Measurements from ENCODE around the gene PLA2G2D.
"Not testable (repeated sequence)": the region's sequence is repeated elsewhere in the genome, so short reads cannot be mapped to it uniquely, and the experiment has no call there.

PLA2G2D gene

DNA sequence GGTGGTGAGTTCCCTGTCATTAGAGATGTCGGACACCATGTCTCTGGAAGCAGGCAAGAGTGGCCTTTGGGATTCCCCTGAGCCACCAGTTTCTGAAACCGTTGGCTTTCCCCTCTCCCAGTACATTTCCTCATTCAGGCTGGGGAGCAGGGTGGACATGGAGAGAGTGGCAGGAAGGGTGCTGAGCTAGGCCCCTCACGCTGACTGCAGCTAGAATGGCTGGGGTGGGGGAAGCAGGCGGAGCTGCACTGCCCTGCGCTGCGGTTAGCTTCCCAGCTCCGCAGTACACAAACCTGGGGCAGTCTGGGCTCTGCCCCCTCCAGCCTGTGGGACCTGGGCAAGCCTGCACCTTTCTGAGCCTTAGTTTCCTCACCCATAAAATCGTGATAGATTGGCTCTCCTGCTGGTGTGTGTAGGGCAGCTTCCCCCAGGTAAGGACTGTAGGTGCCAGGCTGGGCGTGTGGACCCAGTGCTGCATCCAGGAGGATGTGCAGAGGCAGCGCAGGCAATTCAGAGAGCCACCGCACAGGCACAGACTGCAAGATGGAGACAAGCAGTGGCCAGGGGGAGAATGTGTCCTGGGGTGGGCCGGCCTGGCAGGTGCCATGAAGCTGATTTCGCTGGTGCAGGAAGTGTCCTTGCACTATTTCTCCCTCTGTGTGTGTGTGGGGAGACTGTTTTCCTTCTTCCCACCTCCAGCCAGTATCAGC is 22.8 kb upstream of the PLA2G2D start:
- no peak for DNase-seq (ENCODE audit: low read depth)

DNA sequence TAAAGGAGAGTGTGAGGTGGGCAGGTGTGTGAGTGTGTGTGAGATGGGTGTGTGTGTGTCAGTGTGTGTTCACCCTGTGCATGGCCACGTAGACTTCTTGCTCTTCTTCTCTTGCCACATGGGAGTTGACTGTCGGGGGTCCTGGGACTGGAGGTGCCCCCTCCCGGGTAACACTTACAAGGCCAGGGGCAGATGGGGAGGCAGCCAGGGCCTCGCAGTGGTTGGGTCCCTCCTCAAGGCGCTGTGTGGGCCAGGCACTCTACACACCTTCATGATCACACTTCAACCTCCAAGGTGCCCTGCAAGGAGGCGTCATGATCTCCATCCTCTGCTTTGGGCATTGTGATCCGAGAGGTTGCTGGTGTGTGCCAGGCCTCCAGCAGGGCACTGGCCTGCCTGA is 22.1 kb upstream of the PLA2G2D start:
- no peak for DNase-seq (ENCODE audit: low read depth)

DNA sequence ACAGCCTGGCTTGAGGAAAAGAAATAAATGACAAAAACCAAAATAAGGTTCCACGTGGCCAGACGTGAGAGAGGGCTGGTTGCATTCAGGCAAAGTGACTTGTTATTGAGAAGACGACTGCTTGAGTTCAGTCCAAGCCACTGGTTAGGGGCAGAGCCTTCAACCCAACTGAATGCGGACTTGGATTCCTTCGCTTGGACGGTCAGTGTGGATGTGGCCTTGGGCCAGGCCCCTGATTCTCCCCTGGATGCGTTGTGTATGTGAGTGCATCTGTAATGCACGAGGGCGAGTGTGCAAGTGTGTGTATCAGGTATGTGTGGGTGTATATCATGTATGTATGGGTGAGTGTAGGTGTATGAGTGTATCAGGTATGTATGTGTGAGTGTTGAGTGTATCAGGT is 21.7 kb upstream of the PLA2G2D start:
- DNase-seq (ENCODE audit: low read depth): no peak

DNA sequence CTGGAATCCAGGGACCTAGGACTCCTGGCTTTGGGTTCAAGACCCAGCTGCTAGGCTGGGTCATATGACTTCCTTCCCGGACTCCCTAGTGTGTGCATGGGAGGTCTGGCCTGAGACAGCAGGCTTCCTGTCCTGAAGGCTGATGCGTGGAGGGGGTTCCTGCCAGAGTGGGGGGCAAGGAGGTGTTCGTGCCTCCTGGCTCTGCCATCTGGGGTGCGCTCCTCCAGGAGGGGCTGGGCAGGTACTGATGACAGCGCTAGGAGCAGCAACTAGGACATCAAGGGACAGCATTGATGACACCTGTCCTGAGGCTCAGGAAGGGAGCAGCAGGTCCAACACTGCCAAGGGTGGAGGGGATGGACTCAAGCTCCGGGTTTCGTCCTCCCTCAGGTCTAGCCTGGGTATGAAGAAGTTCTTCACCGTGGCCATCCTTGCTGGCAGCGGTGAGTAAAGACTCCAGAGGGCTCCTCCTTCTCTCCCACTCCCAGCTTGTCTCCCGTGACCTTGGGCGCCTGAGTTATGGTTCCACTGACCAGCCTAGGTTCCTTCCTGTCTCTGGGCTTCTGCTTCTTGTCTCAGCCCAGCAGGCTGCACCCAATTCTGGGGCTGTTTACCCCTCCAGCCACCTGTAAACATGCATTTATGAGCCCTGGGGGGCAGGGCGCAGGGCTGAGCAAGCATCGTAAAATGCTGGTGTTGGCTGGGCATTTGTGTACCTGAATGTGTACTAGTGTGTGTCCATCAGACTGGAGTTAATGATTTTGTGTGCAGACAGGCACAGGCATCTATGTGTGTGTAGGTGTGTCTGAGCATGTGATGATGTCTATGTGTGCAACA is 20.7 kb upstream of the PLA2G2D start:
- no peak for DNase-seq (ENCODE audit: low read depth)

DNA sequence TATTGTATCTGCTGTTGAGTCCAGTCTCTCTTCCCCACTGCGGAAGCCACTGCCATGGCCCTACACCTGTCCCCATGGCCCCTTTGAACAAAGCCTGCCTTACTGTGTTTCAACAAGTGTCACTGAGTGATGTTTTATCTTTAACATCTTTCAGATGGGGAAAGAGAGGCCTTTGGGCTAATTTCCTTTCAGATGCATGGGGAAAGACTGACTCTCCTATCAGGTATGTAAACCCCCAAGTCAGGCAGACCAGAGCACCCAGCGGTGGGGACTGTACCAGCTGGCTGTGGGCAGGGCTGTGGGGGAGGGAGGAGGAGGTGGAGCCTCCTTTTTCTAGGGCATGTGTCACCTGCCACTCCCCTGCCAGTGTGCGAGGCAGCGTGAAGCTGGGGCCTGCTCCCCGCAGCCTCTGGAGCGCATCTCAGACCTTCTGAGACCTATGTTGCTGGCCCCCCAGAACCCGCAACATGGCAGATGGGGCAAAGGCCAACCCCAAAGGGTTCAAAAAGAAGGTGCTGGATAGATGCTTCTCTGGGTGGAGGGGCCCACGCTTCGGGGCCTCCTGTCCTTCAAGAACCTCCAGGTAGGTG is 19.7 kb upstream of the PLA2G2D start, which contains the start of gene PLA2G2F:
Gene PLA2G2F (plus strand): TSS at position 363 of the 590 bp plus-strand sequence. CDS start 105 bp downstream, at position 468.
- no peak for DNase-seq (ENCODE audit: low read depth)

DNA sequence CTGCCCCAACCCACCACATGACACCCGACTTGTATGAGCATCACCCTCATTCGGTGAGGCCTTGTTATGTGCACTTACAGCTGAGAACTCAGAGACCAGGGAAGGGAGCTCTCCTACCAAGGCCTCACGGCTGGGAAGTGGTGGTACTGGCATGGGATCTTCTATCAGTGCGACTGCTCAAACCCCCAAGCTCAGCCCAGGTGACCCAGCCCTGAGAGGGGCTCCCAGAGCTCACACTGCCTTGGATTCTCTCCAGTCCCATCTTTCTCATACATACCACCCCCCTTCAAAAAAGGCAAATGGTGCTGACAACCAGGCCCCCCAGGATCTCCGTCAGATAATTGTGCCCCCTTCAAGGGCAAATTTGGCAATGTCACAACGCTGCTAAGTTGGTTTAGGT is 19.0 kb upstream of the PLA2G2D start:
- DNase-seq (ENCODE audit: low read depth): no peak

DNA sequence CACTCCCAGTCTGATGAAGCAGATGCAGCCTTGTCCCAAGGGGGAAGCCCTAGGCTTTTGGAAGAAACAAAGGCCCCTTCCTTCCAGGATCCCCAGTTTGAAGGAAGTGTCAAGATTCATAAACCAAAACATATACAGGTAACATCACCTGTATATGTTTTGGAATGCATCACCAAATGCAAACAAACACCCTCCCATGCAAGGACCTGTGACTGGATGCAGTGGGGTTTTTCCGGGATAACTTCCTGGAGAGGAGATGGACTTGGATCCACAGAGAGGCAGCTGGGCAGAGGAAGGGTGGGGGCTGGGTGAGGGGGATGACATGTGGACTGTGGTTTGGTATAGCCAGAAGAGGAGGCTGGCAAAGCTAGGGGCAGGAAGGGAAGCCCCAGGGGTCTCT is 18.3 kb upstream of the PLA2G2D start:
- no peak for DNase-seq (ENCODE audit: low read depth)

DNA sequence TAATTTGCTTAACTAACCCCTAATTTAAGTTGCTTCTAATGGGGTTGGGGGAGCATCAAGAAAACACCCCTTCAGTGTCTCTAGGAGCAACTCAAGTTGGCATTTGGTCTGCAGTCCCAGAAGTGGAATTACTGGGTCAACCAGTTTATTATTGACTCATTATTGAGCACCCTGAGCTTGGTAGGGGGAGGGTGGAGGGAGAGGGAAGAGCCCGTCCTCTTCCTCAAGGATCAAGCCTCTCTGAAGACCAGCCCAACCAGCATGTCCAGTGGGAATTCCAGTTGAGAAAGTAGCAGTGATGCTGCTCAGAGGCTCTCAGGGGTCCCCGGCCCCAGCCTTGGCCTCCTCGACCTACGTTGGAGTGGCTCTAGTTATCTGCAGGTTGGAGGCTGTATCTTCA is 17.7 kb upstream of the PLA2G2D start:
- no peak for DNase-seq (ENCODE audit: low read depth)

DNA sequence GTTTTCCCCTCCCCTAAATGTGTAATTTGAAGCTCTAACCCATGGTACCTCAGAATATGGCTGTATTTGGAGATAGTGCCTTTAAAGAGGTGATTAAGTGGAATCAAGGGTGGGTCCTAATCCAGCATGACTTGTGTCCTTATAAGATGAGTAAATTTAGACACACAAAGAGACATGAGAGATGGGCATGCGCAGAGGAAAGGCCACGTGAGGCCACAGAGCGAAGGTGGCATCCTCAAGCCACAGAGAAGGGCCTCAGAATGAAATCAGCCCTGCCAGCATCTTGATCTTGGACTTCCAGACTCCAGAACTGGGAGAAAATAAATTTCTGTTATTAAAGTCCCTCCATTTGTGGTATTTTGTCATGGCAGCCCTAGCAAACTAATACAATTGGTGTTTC is 16.9 kb upstream of the PLA2G2D start:
- DNase-seq (ENCODE audit: low read depth): no peak

DNA sequence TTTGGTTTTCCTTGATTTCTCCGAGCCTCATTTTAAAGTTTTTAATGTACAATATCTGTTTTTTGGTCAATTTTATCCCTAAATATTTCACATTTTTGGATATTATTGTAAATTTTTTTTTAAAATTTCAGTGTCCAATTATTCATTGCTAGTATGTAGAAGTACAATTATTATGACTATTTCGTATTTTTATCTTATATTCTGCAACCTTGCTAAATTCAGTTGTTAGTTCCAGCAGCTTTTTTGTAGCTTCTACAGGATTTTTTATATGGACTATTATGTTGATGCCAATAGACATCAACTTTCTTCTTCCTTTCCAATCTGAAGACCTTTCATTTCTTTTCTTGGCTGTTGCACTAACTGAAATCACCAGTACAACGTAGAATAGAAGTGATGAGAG is 15.7 kb upstream of the PLA2G2D start:
- no peak for DNase-seq (ENCODE audit: low read depth)

DNA sequence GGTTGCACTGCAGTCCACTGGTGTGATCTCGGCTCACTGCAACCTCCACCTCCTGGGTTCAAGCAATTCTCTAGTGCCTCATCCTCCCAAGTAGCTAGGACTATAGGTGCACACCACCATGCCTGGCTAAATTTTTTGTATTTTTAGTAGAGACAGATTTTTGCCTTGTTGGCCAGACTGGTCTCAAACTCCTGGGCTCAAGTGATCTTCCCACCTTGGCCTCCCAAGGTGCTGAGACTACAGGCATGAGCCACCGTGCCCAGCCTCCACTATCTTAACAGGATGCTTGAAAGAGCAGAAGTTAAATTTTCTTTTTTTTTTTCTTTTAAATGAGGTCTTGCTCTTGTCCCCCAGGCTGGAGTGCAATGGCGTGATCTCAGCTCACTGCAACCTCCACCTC is 11.2 kb upstream of the PLA2G2D start:
- DNase-seq (ENCODE audit: low read depth): not testable (repeated sequence)

DNA sequence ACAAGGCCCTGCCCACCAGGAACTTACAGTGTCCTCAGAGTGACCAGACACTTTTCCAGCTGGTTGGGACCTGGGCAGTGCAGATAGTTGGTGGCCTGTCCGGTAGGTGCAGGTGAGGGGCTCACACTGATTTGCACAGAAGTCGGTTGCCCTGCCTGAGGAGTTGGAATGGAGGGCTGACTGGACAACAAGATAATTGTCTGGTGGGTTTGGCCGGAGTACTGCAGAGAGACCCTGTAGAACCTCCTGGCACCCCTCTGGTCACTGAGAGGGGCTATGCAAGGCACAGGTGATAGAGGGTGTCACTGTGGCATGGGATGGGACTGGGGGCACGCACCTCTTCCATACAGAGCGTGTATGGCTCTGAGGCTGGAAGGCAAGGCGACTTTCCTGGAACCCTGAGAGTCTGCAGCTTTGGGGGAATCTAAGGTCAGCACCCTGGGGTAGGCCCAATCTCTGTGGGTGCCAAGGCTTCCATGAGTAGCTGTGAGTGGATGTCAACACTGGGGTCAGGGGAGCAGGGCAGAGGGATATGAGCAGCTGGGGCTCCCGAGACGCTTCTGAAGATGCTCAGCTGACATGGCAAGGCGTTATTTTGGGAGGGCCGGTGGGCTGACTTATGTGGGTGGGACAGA is 7.6 kb upstream of the PLA2G2D start:
- no peak for DNase-seq (ENCODE audit: low read depth)

DNA sequence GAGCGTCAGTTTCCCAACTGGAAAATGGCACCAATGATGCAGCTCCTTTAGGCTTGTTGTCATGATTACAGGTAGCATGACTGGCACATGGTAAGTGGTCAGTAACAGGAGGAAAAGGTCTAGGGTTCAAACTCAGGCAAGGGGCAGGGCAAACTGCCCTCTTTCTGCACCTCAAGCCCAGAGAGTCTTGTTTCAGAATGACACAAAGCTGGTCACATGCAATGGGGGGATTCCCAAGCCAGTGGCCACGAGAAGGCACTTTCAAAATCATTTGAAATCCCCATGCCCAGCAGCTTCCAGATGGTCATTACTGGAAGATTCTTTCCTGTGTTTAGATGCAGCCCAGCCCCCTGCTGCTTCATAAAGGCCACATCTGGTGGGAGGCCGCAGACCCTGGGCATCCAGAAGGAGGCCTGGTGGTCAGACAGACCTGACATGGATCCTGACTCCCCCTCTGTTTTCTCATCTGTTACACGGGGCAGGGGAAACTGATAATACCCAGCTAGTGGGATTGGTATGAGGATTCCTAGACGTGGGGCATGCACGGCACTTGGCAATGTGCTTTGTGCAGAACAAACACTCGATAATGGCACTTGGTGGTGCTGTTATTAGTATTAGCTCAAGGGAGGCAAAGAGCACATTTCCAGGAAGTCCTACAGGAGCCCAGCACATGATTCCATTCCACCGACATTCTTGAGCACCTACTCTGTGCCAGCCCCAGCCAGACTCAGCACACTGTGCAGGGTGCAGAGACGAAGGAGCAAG is 6.9 kb upstream of the PLA2G2D start:
- DNase-seq (ENCODE audit: low read depth): no peak

DNA sequence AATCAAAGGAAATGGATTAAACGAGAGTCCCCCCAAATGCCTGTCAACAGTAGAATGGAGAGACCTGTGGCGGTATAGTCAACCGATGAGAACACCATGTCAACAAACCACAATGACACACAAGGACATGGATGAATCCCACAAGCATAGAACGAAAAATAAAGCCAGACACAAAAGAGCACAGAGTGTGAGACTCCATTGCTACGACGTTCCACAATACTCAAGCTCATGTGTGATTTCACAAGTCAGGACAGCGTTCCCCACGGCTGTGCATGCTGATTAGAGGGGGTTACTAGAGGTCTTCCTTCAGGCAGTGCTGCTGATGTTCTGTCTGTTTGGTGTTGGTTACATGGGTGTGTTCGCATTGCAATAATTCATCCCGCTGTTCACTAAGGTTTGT is 5.8 kb upstream of the PLA2G2D start:
- DNase-seq (ENCODE audit: low read depth): peak; percentile 30

DNA sequence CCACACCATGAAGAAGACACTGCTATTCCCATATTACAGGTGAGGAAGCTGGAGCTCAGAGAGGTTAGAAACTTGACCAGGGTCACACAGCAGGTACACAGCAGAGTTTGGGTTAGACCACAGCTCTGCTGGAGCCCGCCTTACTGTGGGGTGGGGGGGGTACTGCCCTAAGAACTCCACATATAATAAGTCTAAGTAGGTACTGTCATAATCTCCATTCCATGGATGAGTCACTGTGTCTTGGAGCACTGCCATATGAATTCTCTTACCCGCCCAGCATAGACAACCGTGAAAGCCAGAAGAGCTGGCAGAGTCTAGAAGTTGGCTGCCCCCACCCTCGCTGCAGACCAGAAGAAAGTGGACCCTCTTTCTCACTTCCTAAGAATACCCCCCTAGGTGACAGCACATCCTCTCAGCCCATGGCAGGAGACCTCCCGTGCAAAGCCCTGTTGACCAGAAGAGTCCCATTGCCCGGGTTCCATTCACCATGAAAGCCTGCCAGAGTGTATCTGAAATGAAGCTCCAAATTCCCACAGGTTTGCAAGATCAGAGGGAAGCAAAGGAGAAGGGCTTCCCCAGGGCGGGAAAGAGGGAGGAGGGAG is 5.2 kb upstream of the PLA2G2D start:
- peak; percentile 82 for DNase-seq (ENCODE audit: low read depth)

DNA sequence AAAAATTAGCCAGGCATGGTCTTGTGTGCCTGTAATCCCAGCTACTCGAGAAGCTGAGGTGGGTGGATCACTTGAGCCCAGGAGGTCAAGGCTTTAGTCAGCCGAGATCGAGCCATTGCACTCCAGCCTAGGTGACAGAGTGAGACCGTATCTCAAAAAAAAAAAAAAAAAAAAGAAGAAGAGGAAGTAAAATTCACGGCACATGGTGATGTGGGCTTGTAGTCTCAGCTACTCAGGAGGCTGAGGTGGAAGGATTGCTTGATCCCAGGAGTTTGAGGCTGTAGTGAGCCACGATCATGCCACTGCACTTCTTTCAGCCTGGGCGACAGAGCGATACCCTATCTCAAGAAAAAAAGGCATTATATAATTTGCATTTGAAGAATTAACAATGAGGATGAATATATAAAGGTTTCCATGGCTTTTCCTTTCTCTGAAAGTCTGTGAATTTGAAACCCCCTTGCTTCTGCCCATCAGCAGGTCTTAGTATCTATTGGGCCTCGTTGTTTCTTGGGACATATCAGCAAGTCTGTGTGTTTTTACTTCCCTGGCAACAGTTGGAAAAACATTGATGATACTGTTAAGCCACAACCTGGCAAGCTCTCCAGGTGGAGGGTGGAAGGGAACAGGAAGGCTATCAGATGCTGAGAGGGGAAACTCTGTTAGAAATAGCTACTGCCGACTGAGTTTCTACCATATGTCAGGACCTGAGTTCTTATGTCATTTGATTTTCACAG is 4.6 kb upstream of the PLA2G2D start:
- peak; percentile 12 for DNase-seq (ENCODE audit: low read depth)

DNA sequence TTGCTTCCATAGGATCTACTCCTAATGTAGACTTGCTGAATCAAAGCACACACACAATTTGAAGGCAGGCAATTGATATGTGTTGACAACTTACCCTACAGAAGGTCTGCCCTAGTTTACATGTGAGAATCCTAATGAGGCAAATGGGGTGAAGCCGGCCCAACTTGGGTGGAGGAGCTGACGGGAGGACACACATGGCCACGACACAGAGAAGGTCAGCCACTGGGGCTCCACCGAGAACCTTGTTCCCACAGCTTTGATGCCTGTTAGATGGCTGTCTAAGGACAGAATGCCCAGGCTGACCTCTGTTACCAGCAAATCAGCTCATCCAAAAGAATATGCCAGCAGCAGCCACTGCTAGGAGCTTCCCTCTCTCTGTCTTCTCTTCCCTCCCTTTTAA is 1.5 kb upstream of the PLA2G2D start:
- no peak for DNase-seq (ENCODE audit: low read depth)

DNA sequence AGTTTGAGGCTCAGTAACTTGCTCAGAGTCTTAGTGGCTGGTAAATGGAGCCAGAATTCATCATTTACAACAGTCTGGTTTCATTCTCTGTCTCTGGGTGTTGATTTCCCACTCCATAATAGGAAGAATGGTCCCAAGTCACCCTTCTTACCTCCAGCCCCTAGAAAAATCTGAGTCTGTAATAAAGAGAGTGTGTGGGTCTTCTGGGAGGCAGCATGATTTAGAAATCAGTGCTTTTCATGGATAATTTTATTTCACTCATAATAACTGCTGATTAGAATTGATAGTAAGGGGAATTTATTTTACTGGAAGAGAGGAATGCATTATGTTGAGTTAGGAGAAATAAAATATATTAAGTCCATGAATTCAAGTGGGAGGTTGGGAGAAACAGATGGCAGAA is 2.1 kb downstream of the PLA2G2D start:
- DNase-seq (ENCODE audit: low read depth): no peak

DNA sequence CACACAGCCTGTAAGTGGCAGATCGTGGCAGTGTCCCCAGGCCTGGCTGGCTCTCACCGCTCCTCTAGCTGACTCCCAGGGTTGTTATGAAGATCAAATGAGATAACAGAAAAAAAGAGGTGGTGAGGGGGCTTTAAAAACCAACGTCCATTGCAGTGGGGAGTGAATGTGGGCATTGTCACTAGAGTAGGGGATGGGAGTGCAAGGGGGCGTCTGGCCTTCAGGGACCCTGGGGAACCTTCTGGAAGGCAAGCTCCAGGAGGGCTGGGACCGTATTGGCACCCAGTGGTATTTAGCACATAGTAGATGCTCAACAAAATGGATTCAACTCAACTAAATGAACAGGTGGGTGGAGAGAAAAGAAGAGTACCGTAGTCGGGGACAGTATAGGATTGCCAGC is 3.4 kb downstream of the PLA2G2D start:
- no peak for DNase-seq (ENCODE audit: low read depth)

DNA sequence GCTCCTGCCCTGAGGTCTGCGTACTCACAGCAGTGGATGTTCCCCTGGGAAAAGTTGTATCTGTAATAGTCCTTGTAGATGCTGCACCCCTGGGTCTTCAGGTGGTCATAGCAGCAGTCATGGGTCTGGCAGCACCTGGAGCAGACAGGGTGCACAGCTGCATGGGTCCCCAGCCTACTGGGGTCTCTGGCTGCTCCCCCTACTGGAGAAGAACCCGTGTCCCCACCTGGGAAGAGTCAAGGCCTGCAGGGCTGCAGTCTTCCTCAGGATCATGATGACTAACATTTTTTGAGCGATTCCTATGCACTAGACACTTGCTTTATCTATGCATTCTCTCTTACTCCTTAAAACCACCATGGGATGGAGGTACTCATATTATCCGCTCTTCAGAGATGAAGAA is 3.9 kb downstream of the PLA2G2D start:
- no peak for DNase-seq (ENCODE audit: low read depth)

Measured in amniotic epithelial cell (primary cell).